GM23338 (cell line): ENCODE measurements around the gene CACNA1C. TPM values are rescaled to one million over a fixed set of nuclear protein-coding genes. Genes with fewer than 3 reads are reported as not detected.

Experiments used
- ATAC-seq: fragments of 200-7000 bp; cut with Tn5 transposase; 3 replicates; pipeline ENCODE4 v1.9.1; 2020
- DNase-seq: peaks from one replicate; pipeline ENCODE4 v3.0.0-alpha.2; 2015; ENCODE audit warnings: low spot score
- H2AFZ ChIP-seq: fragments of 200-600 bp; sonication (generic); 2 replicates; pipeline ENCODE4 v1.8.0; 2016; ENCODE audit warnings: antibody characterized with exemption, mild to moderate bottlenecking, moderate library complexity
- H3F3A ChIP-seq: fragments of 200-600 bp; sonication (generic); replicated peaks from 2 replicates; pipeline ENCODE4 v1.8.0; 2017; ENCODE audit warnings: antibody characterized with exemption, mixed run types, low read depth
- H3K27ac ChIP-seq: fragments of 200-600 bp; sonication (generic); 2 replicates; pipeline ENCODE4 v1.6.1; 2016; ENCODE audit warnings: low read depth
- H3K27me3 ChIP-seq: fragments of 200-600 bp; sonication (generic); 2 replicates; pipeline ENCODE4 v1.8.0; 2016; ENCODE audit warnings: mild to moderate bottlenecking, mixed run types, moderate library complexity; ENCODE audit not compliant: insufficient read depth
- H3K36me3 ChIP-seq: fragments of 200-600 bp; sonication (generic); 2 replicates; pipeline ENCODE4 v1.8.0; 2016; ENCODE audit warnings: mild to moderate bottlenecking; ENCODE audit not compliant: insufficient read depth
- H3K4me1 ChIP-seq: fragments of 200-600 bp; sonication (generic); 2 replicates; pipeline ENCODE4 v1.8.0; 2016; ENCODE audit warnings: mild to moderate bottlenecking, moderate library complexity; ENCODE audit not compliant: insufficient read depth
- H3K4me2 ChIP-seq: fragments of 200-600 bp; sonication (generic); 2 replicates; pipeline ENCODE4 v1.7.1; 2017; ENCODE audit warnings: mixed run types
- H3K4me3 ChIP-seq: fragments of 200-600 bp; sonication (generic); 2 replicates; pipeline ENCODE4 v1.6.1; 2016; ENCODE audit warnings: mixed run types
- H3K79me2 ChIP-seq: fragments of 200-600 bp; sonication (generic); replicated peaks from 2 replicates; pipeline ENCODE4 v1.8.0; 2017; ENCODE audit warnings: mild to moderate bottlenecking; ENCODE audit not compliant: insufficient read depth
- H3K9me2 ChIP-seq: fragments of 200-600 bp; sonication (generic); 2 replicates; pipeline ENCODE4 v1.8.0; 2017; ENCODE audit not compliant: insufficient read depth
- H4K20me1 ChIP-seq: fragments of 200-600 bp; sonication (generic); replicated peaks from 2 replicates; pipeline ENCODE4 v1.8.0; 2017; ENCODE audit warnings: mild to moderate bottlenecking; ENCODE audit not compliant: insufficient read depth
- H3K27ac Mint-ChIP-seq: 2 replicates; pipeline ENCODE4 v1.8.0; 2020; ENCODE audit warnings: inconsistent platforms, mild to moderate bottlenecking, moderate library complexity, mixed read lengths
- H3K27me3 Mint-ChIP-seq: 3 replicates; pipeline ENCODE4 v1.8.0; 2022; ENCODE audit warnings: low read depth, mild to moderate bottlenecking, moderate library complexity, mixed read lengths, inconsistent platforms; ENCODE audit not compliant: insufficient read depth, poor library complexity
- H3K36me3 Mint-ChIP-seq: 3 replicates; pipeline ENCODE4 v1.8.0; 2021; ENCODE audit warnings: low read depth, mild to moderate bottlenecking, inconsistent platforms, moderate library complexity, mixed read lengths
- H3K4me1 Mint-ChIP-seq: 3 replicates; pipeline ENCODE4 v1.8.0; 2020; ENCODE audit warnings: mild to moderate bottlenecking, inconsistent platforms, mixed read lengths
- H3K4me3 Mint-ChIP-seq: 3 replicates; pipeline ENCODE4 v1.8.0; 2021; ENCODE audit warnings: moderate library complexity, mild to moderate bottlenecking, inconsistent platforms, mixed read lengths
- H3K9me3 Mint-ChIP-seq: 3 replicates; pipeline ENCODE4 v1.8.0; 2020; ENCODE audit warnings: moderate library complexity, mild to moderate bottlenecking, inconsistent platforms, mixed read lengths
- CREB1 ChIP-seq: fragments of 250-450 bp; sonication (Bioruptor Pico); IDR thresholded peaks from 2 replicates; pipeline ENCODE4 v1.5.0; 2020; ENCODE audit warnings: low read depth, mild to moderate bottlenecking, moderate library complexity
- EZH2 ChIP-seq: fragments of 200-600 bp; sonication (generic); IDR thresholded peaks from one replicate; pipeline ENCODE4 v1.8.0; 2017; ENCODE audit warnings: antibody characterized with exemption, mild to moderate bottlenecking, low read depth; ENCODE audit not compliant: unreplicated experiment
- EZH2phosphoT487 ChIP-seq: fragments of 200-600 bp; sonication (generic); IDR thresholded peaks from one replicate; pipeline ENCODE4 v1.8.1; 2018; ENCODE audit warnings: antibody characterized with exemption; ENCODE audit not compliant: unreplicated experiment
- JUNB ChIP-seq: IDR thresholded peaks from one replicate; pipeline ENCODE4 v1.6.1; 2016; ENCODE audit warnings: antibody characterized with exemption; ENCODE audit not compliant: unreplicated experiment
- NANOG ChIP-seq: IDR thresholded peaks from 2 replicates; pipeline ENCODE4 v1.6.1; 2016; ENCODE audit warnings: antibody characterized with exemption, borderline replicate concordance
- POLR2AphosphoS5 ChIP-seq: IDR thresholded peaks from 2 replicates; pipeline ENCODE4 v1.6.1; 2016; ENCODE audit warnings: antibody characterized with exemption, low read depth
- STAT1 ChIP-seq: IDR thresholded peaks from one replicate; pipeline ENCODE4 v1.6.1; 2016; ENCODE audit warnings: antibody characterized with exemption; ENCODE audit not compliant: unreplicated experiment
- ZNF114 ChIP-seq: fragments of 250-450 bp; sonication (Bioruptor Pico); IDR thresholded peaks from 2 replicates; pipeline ENCODE4 v1.5.0; 2020; ENCODE audit warnings: mild to moderate bottlenecking, moderate library complexity
- ZNF331 ChIP-seq: fragments of 250-450 bp; sonication (Bioruptor Pico); IDR thresholded peaks from 2 replicates; pipeline ENCODE4 v1.5.0; 2020; ENCODE audit warnings: low read depth, mild to moderate bottlenecking, moderate library complexity
- polyA plus RNA-seq: library from polyadenylated mRNA; unstranded; fragments of >200 nt; fragmentation: Nextera tagmentation; extraction: Ambion mirVana; gene quantifications from 2 replicates; pipeline ENCODE4 v1.2.1, GENCODE V29; 2016
- total RNA-seq: library from RNA; depleted of rRNA; stranded (reverse); fragments of >200 nt; shearing (Covaris generic); gene quantifications from 2 replicates; pipeline ENCODE4 v1.2.3, GENCODE V29; 2014
- TF ChIP-seq, protein P1 (sequence below): IDR thresholded peaks from one replicate; pipeline ENCODE4 v1.6.1; 2018; ENCODE audit warnings: antibody characterized with exemption; ENCODE audit not compliant: unreplicated experiment
- TF ChIP-seq, protein P2 (sequence below): IDR thresholded peaks from 2 replicates; pipeline ENCODE4 v1.6.1; 2016; ENCODE audit warnings: antibody characterized with exemption
- TF ChIP-seq, protein P3 (sequence below): fragments of 250-450 bp; sonication (Bioruptor Pico); IDR thresholded peaks from 2 replicates; pipeline ENCODE4 v1.5.0; 2020; ENCODE audit warnings: mild to moderate bottlenecking, moderate library complexity
- TF ChIP-seq, protein P4 (sequence below), 2 experiments: fragments of 200-600 bp in 1 of 2; sonication (generic) in 1 of 2; conservative IDR thresholded peaks; 2 replicates each; pipeline versions ENCODE4 v1.5.1 to v1.6.1; 2016 to 2017; ENCODE audit warnings: antibody characterized with exemption in 2 of 2, low read depth in 2 of 2, mild to moderate bottlenecking in 2 of 2, moderate library complexity in 1 of 2

CACNA1C gene
- total and polyA plus RNA-seq, 2 experiments from 2014 or later = 0.78 to 2.1 TPM

DNA sequence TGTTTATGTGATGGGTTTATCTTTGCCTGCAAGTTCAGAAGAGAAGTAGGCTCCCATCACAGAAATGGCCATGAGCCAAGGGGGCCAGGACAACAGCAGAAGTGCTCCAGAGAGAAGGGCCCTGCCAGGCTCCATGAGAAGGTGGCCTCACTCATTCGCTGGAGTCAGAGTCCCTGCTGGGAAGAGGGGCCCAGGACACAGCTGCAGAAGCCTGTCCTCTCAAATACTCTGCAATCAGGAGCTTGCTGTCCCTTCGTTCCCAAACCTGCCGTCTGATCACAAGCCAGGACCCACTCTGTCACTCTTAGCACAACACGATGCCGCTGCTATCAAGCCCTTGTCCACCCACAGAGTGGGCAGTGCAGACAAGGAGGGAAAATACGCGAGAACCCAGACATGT, 435.8 kb downstream of the CACNA1C start:
- no peak overlapping the region for H3K27ac Mint-ChIP-seq
- H3K4me3 ChIP-seq = no peak overlapping the region
- 0 out of 2 replicates have a peak, but pooled peaks cover 9% of the 10 kb centered on the region for H3K9me2 ChIP-seq
- no peaks in the 10 kb centered on the region for H3K36me3 ChIP-seq
- no peak overlapping the region for H3K4me3 Mint-ChIP-seq
- H3K79me2 ChIP-seq = no peaks in the 10 kb centered on the region
- H3K27me3 Mint-ChIP-seq = peaks cover 9% of the 10 kb centered on the region
- H3K4me2 ChIP-seq = no peak overlapping the region
- 0 out of 3 replicates have a peak, but pooled peaks cover 2% of the 10 kb centered on the region for H3K4me1 Mint-ChIP-seq
- H3K4me1 ChIP-seq = no peaks in the 10 kb centered on the region
- TF ChIP-seq, protein P1, sequence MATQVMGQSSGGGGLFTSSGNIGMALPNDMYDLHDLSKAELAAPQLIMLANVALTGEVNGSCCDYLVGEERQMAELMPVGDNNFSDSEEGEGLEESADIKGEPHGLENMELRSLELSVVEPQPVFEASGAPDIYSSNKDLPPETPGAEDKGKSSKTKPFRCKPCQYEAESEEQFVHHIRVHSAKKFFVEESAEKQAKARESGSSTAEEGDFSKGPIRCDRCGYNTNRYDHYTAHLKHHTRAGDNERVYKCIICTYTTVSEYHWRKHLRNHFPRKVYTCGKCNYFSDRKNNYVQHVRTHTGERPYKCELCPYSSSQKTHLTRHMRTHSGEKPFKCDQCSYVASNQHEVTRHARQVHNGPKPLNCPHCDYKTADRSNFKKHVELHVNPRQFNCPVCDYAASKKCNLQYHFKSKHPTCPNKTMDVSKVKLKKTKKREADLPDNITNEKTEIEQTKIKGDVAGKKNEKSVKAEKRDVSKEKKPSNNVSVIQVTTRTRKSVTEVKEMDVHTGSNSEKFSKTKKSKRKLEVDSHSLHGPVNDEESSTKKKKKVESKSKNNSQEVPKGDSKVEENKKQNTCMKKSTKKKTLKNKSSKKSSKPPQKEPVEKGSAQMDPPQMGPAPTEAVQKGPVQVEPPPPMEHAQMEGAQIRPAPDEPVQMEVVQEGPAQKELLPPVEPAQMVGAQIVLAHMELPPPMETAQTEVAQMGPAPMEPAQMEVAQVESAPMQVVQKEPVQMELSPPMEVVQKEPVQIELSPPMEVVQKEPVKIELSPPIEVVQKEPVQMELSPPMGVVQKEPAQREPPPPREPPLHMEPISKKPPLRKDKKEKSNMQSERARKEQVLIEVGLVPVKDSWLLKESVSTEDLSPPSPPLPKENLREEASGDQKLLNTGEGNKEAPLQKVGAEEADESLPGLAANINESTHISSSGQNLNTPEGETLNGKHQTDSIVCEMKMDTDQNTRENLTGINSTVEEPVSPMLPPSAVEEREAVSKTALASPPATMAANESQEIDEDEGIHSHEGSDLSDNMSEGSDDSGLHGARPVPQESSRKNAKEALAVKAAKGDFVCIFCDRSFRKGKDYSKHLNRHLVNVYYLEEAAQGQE = no peak
- TF ChIP-seq EZH2phosphoT487 (no peak), ZNF114 (CRISPR knock-in tag) (no peak), CREB1 (CRISPR knock-in tag) (no peak), POLR2AphosphoS5 (no peak), JUNB (no peak), ZNF331 (CRISPR knock-in tag) (no peak), EZH2 (no peak), STAT1 (no peak), NANOG (no peak)
- TF ChIP-seq, protein P2, sequence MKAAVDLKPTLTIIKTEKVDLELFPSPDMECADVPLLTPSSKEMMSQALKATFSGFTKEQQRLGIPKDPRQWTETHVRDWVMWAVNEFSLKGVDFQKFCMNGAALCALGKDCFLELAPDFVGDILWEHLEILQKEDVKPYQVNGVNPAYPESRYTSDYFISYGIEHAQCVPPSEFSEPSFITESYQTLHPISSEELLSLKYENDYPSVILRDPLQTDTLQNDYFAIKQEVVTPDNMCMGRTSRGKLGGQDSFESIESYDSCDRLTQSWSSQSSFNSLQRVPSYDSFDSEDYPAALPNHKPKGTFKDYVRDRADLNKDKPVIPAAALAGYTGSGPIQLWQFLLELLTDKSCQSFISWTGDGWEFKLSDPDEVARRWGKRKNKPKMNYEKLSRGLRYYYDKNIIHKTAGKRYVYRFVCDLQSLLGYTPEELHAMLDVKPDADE = no peak
- TF ChIP-seq, protein P3, sequence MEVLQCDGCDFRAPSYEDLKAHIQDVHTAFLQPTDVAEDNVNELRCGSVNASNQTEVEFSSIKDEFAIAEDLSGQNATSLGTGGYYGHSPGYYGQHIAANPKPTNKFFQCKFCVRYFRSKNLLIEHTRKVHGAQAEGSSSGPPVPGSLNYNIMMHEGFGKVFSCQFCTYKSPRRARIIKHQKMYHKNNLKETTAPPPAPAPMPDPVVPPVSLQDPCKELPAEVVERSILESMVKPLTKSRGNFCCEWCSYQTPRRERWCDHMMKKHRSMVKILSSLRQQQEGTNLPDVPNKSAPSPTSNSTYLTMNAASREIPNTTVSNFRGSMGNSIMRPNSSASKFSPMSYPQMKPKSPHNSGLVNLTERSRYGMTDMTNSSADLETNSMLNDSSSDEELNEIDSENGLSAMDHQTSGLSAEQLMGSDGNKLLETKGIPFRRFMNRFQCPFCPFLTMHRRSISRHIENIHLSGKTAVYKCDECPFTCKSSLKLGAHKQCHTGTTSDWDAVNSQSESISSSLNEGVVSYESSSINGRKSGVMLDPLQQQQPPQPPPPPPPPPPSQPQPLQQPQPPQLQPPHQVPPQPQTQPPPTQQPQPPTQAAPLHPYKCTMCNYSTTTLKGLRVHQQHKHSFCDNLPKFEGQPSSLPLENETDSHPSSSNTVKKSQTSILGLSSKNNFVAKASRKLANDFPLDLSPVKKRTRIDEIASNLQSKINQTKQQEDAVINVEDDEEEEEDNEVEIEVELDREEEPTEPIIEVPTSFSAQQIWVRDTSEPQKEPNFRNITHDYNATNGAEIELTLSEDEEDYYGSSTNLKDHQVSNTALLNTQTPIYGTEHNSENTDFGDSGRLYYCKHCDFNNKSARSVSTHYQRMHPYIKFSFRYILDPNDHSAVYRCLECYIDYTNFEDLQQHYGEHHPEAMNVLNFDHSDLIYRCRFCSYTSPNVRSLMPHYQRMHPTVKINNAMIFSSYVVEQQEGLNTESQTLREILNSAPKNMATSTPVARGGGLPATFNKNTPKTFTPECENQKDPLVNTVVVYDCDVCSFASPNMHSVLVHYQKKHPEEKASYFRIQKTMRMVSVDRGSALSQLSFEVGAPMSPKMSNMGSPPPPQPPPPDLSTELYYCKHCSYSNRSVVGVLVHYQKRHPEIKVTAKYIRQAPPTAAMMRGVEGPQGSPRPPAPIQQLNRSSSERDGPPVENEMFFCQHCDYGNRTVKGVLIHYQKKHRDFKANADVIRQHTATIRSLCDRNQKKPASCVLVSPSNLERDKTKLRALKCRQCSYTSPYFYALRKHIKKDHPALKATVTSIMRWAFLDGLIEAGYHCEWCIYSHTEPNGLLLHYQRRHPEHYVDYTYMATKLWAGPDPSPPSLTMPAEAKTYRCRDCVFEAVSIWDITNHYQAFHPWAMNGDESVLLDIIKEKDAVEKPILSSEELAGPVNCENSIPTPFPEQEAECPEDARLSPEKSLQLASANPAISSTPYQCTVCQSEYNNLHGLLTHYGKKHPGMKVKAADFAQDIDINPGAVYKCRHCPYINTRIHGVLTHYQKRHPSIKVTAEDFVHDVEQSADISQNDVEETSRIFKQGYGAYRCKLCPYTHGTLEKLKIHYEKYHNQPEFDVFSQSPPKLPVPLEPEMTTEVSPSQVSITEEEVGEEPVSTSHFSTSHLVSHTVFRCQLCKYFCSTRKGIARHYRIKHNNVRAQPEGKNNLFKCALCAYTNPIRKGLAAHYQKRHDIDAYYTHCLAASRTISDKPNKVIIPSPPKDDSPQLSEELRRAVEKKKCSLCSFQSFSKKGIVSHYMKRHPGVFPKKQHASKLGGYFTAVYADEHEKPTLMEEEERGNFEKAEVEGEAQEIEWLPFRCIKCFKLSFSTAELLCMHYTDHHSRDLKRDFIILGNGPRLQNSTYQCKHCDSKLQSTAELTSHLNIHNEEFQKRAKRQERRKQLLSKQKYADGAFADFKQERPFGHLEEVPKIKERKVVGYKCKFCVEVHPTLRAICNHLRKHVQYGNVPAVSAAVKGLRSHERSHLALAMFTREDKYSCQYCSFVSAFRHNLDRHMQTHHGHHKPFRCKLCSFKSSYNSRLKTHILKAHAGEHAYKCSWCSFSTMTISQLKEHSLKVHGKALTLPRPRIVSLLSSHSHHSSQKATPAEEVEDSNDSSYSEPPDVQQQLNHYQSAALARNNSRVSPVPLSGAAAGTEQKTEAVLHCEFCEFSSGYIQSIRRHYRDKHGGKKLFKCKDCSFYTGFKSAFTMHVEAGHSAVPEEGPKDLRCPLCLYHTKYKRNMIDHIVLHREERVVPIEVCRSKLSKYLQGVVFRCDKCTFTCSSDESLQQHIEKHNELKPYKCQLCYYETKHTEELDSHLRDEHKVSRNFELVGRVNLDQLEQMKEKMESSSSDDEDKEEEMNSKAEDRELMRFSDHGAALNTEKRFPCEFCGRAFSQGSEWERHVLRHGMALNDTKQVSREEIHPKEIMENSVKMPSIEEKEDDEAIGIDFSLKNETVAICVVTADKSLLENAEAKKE (CRISPR knock-in tag) = no peak
- TF ChIP-seq, protein P4, sequence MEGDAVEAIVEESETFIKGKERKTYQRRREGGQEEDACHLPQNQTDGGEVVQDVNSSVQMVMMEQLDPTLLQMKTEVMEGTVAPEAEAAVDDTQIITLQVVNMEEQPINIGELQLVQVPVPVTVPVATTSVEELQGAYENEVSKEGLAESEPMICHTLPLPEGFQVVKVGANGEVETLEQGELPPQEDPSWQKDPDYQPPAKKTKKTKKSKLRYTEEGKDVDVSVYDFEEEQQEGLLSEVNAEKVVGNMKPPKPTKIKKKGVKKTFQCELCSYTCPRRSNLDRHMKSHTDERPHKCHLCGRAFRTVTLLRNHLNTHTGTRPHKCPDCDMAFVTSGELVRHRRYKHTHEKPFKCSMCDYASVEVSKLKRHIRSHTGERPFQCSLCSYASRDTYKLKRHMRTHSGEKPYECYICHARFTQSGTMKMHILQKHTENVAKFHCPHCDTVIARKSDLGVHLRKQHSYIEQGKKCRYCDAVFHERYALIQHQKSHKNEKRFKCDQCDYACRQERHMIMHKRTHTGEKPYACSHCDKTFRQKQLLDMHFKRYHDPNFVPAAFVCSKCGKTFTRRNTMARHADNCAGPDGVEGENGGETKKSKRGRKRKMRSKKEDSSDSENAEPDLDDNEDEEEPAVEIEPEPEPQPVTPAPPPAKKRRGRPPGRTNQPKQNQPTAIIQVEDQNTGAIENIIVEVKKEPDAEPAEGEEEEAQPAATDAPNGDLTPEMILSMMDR (conservative IDR thresholded peaks at IDR 0.05; ENCODE audit: low read depth in 2 of 2) = no peak
- H2AFZ ChIP-seq = no peak overlapping the region
- H3K36me3 Mint-ChIP-seq = no peaks in the 10 kb centered on the region
- no peaks in the 10 kb centered on the region for H3F3A ChIP-seq
- no peaks in the 10 kb centered on the region for H3K9me3 Mint-ChIP-seq
- ATAC-seq = no peak
- no peak overlapping the region for H3K27ac ChIP-seq
- no peak for DNase-seq
- H4K20me1 ChIP-seq = no peaks in the 10 kb centered on the region
- no peaks in the 10 kb centered on the region for H3K27me3 ChIP-seq
